OCI-LY3 (cell line): ENCODE results near the gene TBC1D5.

Source experiments
- EZH2phosphoT487 ChIP-seq: fragments of 200-600 bp; shearing (Covaris generic); IDR thresholded peaks from 2 replicates; pipeline ENCODE4 v1.6.1; 2018; ENCODE audit warnings: antibody characterized with exemption, mixed run types, low read depth
- TF ChIP-seq, protein P1 (sequence below): fragments of 200-600, 300-600 bp; sonication (generic); IDR thresholded peaks from 2 replicates; pipeline ENCODE4 v1.5.1; 2014; ENCODE audit warnings: antibody characterized with exemption, low read length, low read depth

DNA sequence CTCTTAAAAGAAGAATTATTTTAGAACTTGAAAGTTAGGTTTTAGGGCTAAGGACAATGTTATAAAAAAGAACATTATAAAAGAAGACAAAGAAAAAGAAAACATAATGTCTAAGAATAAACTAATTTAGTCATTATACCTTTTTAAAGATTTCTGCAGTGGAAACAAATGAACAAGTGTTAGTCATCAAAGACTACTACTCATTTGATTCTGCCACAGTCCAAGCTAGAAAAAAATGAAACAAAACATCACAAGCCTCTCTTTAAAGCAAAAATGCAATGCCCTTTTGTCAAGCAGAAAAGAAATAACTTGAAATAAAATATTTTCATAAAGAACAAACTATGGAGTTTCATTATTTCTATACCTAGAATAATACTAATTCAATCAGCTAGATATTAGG, 102.0 kb downstream of the TBC1D5 start:
- TF ChIP-seq, protein P1, sequence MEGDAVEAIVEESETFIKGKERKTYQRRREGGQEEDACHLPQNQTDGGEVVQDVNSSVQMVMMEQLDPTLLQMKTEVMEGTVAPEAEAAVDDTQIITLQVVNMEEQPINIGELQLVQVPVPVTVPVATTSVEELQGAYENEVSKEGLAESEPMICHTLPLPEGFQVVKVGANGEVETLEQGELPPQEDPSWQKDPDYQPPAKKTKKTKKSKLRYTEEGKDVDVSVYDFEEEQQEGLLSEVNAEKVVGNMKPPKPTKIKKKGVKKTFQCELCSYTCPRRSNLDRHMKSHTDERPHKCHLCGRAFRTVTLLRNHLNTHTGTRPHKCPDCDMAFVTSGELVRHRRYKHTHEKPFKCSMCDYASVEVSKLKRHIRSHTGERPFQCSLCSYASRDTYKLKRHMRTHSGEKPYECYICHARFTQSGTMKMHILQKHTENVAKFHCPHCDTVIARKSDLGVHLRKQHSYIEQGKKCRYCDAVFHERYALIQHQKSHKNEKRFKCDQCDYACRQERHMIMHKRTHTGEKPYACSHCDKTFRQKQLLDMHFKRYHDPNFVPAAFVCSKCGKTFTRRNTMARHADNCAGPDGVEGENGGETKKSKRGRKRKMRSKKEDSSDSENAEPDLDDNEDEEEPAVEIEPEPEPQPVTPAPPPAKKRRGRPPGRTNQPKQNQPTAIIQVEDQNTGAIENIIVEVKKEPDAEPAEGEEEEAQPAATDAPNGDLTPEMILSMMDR = no peak
- TF ChIP-seq EZH2phosphoT487 = no peak
